HG02588 (cell line): Measurements from ENCODE around the gene TNS3.

Experiments used
- ATAC-seq: cut with Tn5 transposase; IDR thresholded peaks from one replicate; pipeline ENCODE4 v1.9.1; 2021; ENCODE audit warnings: mild to moderate bottlenecking, moderate library complexity; ENCODE audit not compliant: unreplicated experiment

TNS3 gene

GRCh38 chr7:47335557-47336471, 246.1 kb downstream of the TNS3 start:
- ATAC-seq, result no peak

- no peak for ATAC-seq
Observed at GRCh38 chr7:47335071-47335470, 246.8 kb downstream of the TNS3 start.

GRCh38 chr7:47333959-47334358, 248.0 kb downstream of the TNS3 start:
- no peak for ATAC-seq

- no peak for ATAC-seq
Observed at GRCh38 chr7:47333554-47333887, 248.4 kb downstream of the TNS3 start.

- ATAC-seq, result no peak
Observed at GRCh38 chr7:47332681-47333553, 249.0 kb downstream of the TNS3 start.

GRCh38 chr7:47332213-47332612, 249.7 kb downstream of the TNS3 start:
- ATAC-seq, result no peak

GRCh38 chr7:47331179-47331565, 250.7 kb downstream of the TNS3 start:
- ATAC-seq, result no peak

GRCh38 chr7:47330561-47331178, 251.2 kb downstream of the TNS3 start:
- no peak for ATAC-seq

GRCh38 chr7:47330026-47330425, 251.9 kb downstream of the TNS3 start:
- no peak for ATAC-seq

- no peak for ATAC-seq
Observed at GRCh38 chr7:47329320-47329926, 252.5 kb downstream of the TNS3 start.

GRCh38 chr7:47328392-47329319, 253.3 kb downstream of the TNS3 start:
- ATAC-seq, result no peak

GRCh38 chr7:47327698-47328391, 254.1 kb downstream of the TNS3 start:
- ATAC-seq, result no peak

- no peak for ATAC-seq
Observed at GRCh38 chr7:47327346-47327697, 254.6 kb downstream of the TNS3 start.

- no peak for ATAC-seq
Observed at GRCh38 chr7:47326808-47327207, 255.1 kb downstream of the TNS3 start.

- no peak for ATAC-seq
Observed at GRCh38 chr7:47326220-47326619, 255.7 kb downstream of the TNS3 start.

GRCh38 chr7:47325337-47325736, 256.6 kb downstream of the TNS3 start:
- ATAC-seq, result no peak

GRCh38 chr7:47323904-47324303, 258.0 kb downstream of the TNS3 start:
- ATAC-seq, result no peak

- no peak for ATAC-seq
Observed at GRCh38 chr7:47322731-47323130, 259.2 kb downstream of the TNS3 start.

GRCh38 chr7:47320296-47320695, 261.6 kb downstream of the TNS3 start:
- ATAC-seq, result no peak
